GM12878 (cell line): ENCODE results near the gene SRSF3. TPM values are rescaled to one million over a fixed set of nuclear protein-coding genes. Genes with fewer than 3 reads are reported as not detected.

Source experiments
- ATAC-seq: fragments of 200-7000 bp; cut with Tn5 transposase; 3 replicates; pipeline ENCODE4 v1.9.1; 2020; ENCODE audit warnings: mild to moderate bottlenecking, moderate library complexity
- BruUV-seq: library from RNA; stranded (reverse); fragments of 400-500 nt; replicated peaks from 2 replicates; lab custom pipeline; 2021; lab: Mats Ljungman, UMichigan
- CTCF ChIA-PET: fragments of 300-600 bp; sonication (Branson Sonifier 250); formaldehyde crosslinking; extraction: SDS; loops from one replicate; lab custom pipeline; 2021; ENCODE audit warnings: inconsistent platforms; lab: Yijun Ruan, JAX
- POLR2A ChIA-PET: fragments of 350-600 bp; formaldehyde crosslinking; extraction: SDS; loops from one replicate; lab custom pipeline; 2021; ENCODE audit warnings: inconsistent platforms; lab: Charles Lee
- RAD21 ChIA-PET: fragments of 300-600 bp; sonication (Branson Sonifier 250); formaldehyde crosslinking; loops from one replicate; lab custom pipeline; 2023; ENCODE audit warnings: antibody characterized with exemption; ENCODE audit not compliant: unreplicated experiment; lab: Charles Lee
- SMC1A ChIA-PET: fragments of 300-600 bp; sonication (Branson Sonifier 250); formaldehyde crosslinking; loops from one replicate; lab custom pipeline; 2023; ENCODE audit not compliant: unreplicated experiment, uncharacterized antibody; lab: Charles Lee
- DNase-seq: peaks from one replicate; pipeline ENCODE4 v3.0.0-alpha.2; 2011; ENCODE audit warnings: low read depth, low spot score
- FAIRE-seq: peaks from 3 replicates; lab custom pipeline; 2011; peaks lifted over from hg19 to GRCh38; lab: Jason Lieb, UNC
- H2AFZ ChIP-seq: 2 replicates; pipeline ENCODE4 v1.6.0; 2011; ENCODE audit warnings: low read depth, low read length, control low read depth; ENCODE audit not compliant: control insufficient read depth
- H3K27ac ChIP-seq: 2 replicates; pipeline ENCODE4 v1.5.1; 2011; ENCODE audit warnings: control low read depth; ENCODE audit not compliant: control insufficient read depth, insufficient read depth
- H3K27me3 ChIP-seq, 2 experiments: replicated peaks in 1 of 2; 2 replicates each; pipeline versions ENCODE4 v1.6.0 to v1.6.1; 2011; ENCODE audit warnings: low read length in 1 of 2; ENCODE audit not compliant: control insufficient read depth in 2 of 2, insufficient read depth in 2 of 2
- H3K36me3 ChIP-seq, 2 experiments: 2 replicates each; pipeline ENCODE4 v1.5.1; 2011; ENCODE audit warnings: low read length in 1 of 2; ENCODE audit not compliant: control insufficient read depth in 2 of 2, insufficient read depth in 2 of 2
- H3K4me1 ChIP-seq: 2 replicates; pipeline ENCODE4 v1.6.1; 2011; ENCODE audit warnings: mild to moderate bottlenecking, low read length, moderate library complexity, mixed read lengths; ENCODE audit not compliant: control insufficient read depth, insufficient read depth
- H3K4me2 ChIP-seq: 2 replicates; pipeline ENCODE4 v1.6.0; 2011; ENCODE audit warnings: control low read depth; ENCODE audit not compliant: control insufficient read depth, insufficient read depth
- H3K4me3 ChIP-seq: fragments of 200-600 bp; sonication (generic); 2 replicates; pipeline ENCODE4 v1.5.1; 2016
- H3K79me2 ChIP-seq: 2 replicates; pipeline ENCODE4 v1.6.0; 2011; ENCODE audit warnings: low read length; ENCODE audit not compliant: control insufficient read depth, insufficient read depth
- H3K9ac ChIP-seq: 2 replicates; pipeline ENCODE4 v1.8.0; 2011; ENCODE audit warnings: low read length, control low read depth, mixed read lengths; ENCODE audit not compliant: control insufficient read depth, insufficient read depth
- H3K9me3 ChIP-seq: replicated peaks from 3 replicates; pipeline ENCODE4 v1.5.1; 2011; ENCODE audit warnings: mild to moderate bottlenecking, low read length; ENCODE audit not compliant: control insufficient read depth, insufficient read depth
- H4K20me1 ChIP-seq: 2 replicates; pipeline ENCODE4 v1.6.0; 2011; ENCODE audit not compliant: control insufficient read depth, insufficient read depth
- BRCA1 ChIP-seq: IDR thresholded peaks from 2 replicates; pipeline ENCODE4 v1.6.1; 2011; ENCODE audit warnings: low read depth, low read length, improper control_type of control experiment
- CHD4 ChIP-seq: fragments of 200-600 bp; sonication (generic); IDR thresholded peaks from 2 replicates; pipeline ENCODE4 v1.6.1; 2016; ENCODE audit warnings: mild to moderate bottlenecking
- DPF2 ChIP-seq: fragments of 450-650 bp; IDR thresholded peaks from 2 replicates; pipeline ENCODE4 v1.6.1; 2017; ENCODE audit warnings: mild to moderate bottlenecking
- IKZF1 ChIP-seq: fragments of 450-650 bp; conservative IDR thresholded peaks from 2 replicates; pipeline ENCODE4 v1.6.1; 2017; ENCODE audit warnings: antibody characterized with exemption, mild to moderate bottlenecking
- MEF2A ChIP-seq: IDR thresholded peaks from 2 replicates; pipeline ENCODE4 v1.6.1; 2011; ENCODE audit warnings: low read depth, mild to moderate bottlenecking, low read length, moderate library complexity; ENCODE audit not compliant: insufficient read depth
- MTA2 ChIP-seq: fragments of 450-650 bp; IDR thresholded peaks from 2 replicates; pipeline ENCODE4 v1.6.1; 2016; ENCODE audit warnings: low read depth, mild to moderate bottlenecking, moderate library complexity
- MTA3 ChIP-seq: IDR thresholded peaks from 2 replicates; pipeline ENCODE4 v1.6.1; 2012; ENCODE audit warnings: low read length, inconsistent platforms, borderline replicate concordance
- NR2C1 ChIP-seq: fragments of 450-650 bp; IDR thresholded peaks from 2 replicates; pipeline ENCODE4 v1.6.1; 2017; ENCODE audit warnings: antibody characterized with exemption, mild to moderate bottlenecking, moderate library complexity
- NR2C2 ChIP-seq: IDR thresholded peaks from 2 replicates; pipeline ENCODE4 v1.6.1; 2011; ENCODE audit warnings: borderline replicate concordance, low read depth; ENCODE audit not compliant: control insufficient read depth, insufficient read length
- PAX8 ChIP-seq: fragments of 450-650 bp; IDR thresholded peaks from 2 replicates; pipeline ENCODE4 v1.6.1; 2017; ENCODE audit warnings: mild to moderate bottlenecking, moderate library complexity
- PML ChIP-seq: IDR thresholded peaks from 2 replicates; pipeline ENCODE4 v1.6.1; 2012; ENCODE audit warnings: low read length, inconsistent platforms
- RCOR1 ChIP-seq: conservative IDR thresholded peaks from 2 replicates; pipeline ENCODE4 v1.6.1; 2012; ENCODE audit warnings: low read depth, low read length, improper control_type of control experiment
- RUNX3 ChIP-seq: IDR thresholded peaks from 2 replicates; pipeline ENCODE4 v1.6.1; 2012; ENCODE audit warnings: low read length, inconsistent platforms
- TAF1 ChIP-seq: IDR thresholded peaks from 2 replicates; pipeline ENCODE4 v1.6.1; 2011; ENCODE audit warnings: mild to moderate bottlenecking, low read depth, low read length, borderline replicate concordance
- ZNF207 ChIP-seq: fragments of 450-650 bp; IDR thresholded peaks from 2 replicates; pipeline ENCODE4 v1.6.1; 2014; ENCODE audit warnings: antibody characterized with exemption, mild to moderate bottlenecking, borderline replicate concordance
- WGBS: methylation state at CpG from one replicate; pipeline ENCODE4 v1.1.6; 2016; ENCODE audit warnings: low lambda C conversion rate; ENCODE audit not compliant: insufficient replicate concordance, insufficient coverage; ENCODE audit errors: missing lambda C conversion rate; 5-methylcytosine and 5-hydroxymethylcytosine counted together
- in situ Hi-C: fragments of 300-500 bp; cut with MboI; formaldehyde crosslinking; loops from 9 replicates; pipeline ENCODE4 v1.14.3; 2018; ENCODE audit warnings: mixed read lengths
- intact Hi-C: fragments of 100-400 bp; cut with micrococcal nuclease; formaldehyde crosslinking; loops from one replicate; pipeline ENCODE4 v1.14.2; 2022; ENCODE audit not compliant: unreplicated experiment
- polyA plus RNA-seq, 11 experiments: library from polyadenylated mRNA; depleted of rRNA in 4 of 11; unstranded in 6 of 11; stranded (reverse) in 5 of 11; fragments of >200 nt; fragmentation: Nextera tagmentation in 4 of 11; fragmentation: Illumina TruSeq in 1 of 11; extraction: Ambion mirVana in 4 of 11; extraction: Trizol in 1 of 11; gene quantifications; 1 replicate in 1 of 11; 2 replicates in 10 of 11; pipeline versions ENCODE4 v1.2.1 to v1.2.3, GENCODE V29; 2011 to 2016; ENCODE audit warnings: inconsistent platforms in 2 of 11, missing spikeins in 2 of 11, low read depth in 1 of 11
- total RNA-seq, 4 experiments: library from RNA; depleted of rRNA in 3 of 4; stranded (reverse); fragments of >200 nt in 3 of 4; fragmentation: Illumina TruSeq in 1 of 4; extraction: Trizol in 1 of 4; gene quantifications; 2 replicates each; pipeline versions ENCODE4 v1.2.1 to v1.2.3, GENCODE V29; 2013 to 2021

SRSF3 gene
- total and polyA plus RNA-seq, 10 of the 15 experiments (the other 5 are each of a cell fraction or from before 2014, with no cell fraction given): 195 to 1,377 (median 493) TPM

DNA sequence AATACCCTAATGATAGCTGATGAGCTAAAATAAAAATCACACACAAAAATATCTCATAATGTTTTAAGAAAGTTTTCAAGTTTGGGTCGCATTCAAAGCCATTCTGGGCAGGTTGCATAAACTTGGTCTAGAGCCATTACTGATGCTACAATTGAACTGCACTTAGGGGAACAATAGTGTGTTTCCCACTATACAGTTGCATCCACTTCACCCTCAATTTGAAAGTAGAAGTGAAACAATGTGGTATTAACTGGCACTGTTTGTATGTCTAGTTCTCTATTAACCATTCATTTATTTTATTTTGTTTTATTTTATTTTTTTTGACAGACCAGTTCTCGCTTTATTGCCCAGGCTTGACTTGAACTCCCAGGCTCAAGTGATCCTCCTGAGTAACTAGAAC is 23.9 kb upstream of the SRSF3 start:
- no peak for DNase-seq
- H3K27me3 ChIP-seq: no peaks in the 10 kb centered on the region
- no peaks in the 10 kb centered on the region for H3K36me3 ChIP-seq
- H3K4me1 ChIP-seq: no peaks in the 10 kb centered on the region
- H3K9ac ChIP-seq: no peak overlapping the region
- POLR2A ChIA-PET: interaction anchor here (2.5 kb wide), 1 partner anchor 10 kb away, joined by 7 read pairs; no protein-coding TSS in a partner anchor
- no peak overlapping the region for H3K4me3 ChIP-seq
- no peaks in the 10 kb centered on the region for H4K20me1 ChIP-seq
- H2AFZ ChIP-seq: no peak overlapping the region
- peak; percentile 88 for FAIRE-seq
- H3K9me3 ChIP-seq: no peaks in the 10 kb centered on the region
- 14% methylated on average over 2 of the region's 2 CpGs for WGBS
- H3K27ac ChIP-seq: no peak overlapping the region
- peak; percentile 94 for ATAC-seq
- SMC1A ChIA-PET: interaction anchor here (1.3 to 1.9 kb wide), 3 partner anchors 10 to 205 kb away, joined by 3 to 6 read pairs (median 4); no protein-coding TSS in a partner anchor
- no peak overlapping the region for H3K4me2 ChIP-seq
- H3K79me2 ChIP-seq: no peaks in the 10 kb centered on the region
- RAD21 ChIA-PET: interaction anchor here (2.0 kb wide), 1 partner anchor 9 kb away, joined by 7 read pairs; no protein-coding TSS in a partner anchor
- in situ Hi-C loops (no loop called here), intact Hi-C loops (no loop called here)
- BruUV-seq: no TSS peak
- TF ChIP-seq RUNX3 (0 out of 2 replicates have a peak, but pooled peaks have one; percentile 15), NR2C1 (no peak)
- CTCF ChIA-PET: interaction anchor here (0.6 kb wide), 1 partner anchor 274 kb away, joined by 4 read pairs; no protein-coding TSS in a partner anchor

- intact Hi-C loops: no loop called here
- DNase-seq (no peak), ATAC-seq (no peak), FAIRE-seq (no peak)
- WGBS: 75% methylated on average over 4 of the region's 4 CpGs
- H3K4me1 ChIP-seq: no peaks in the 10 kb centered on the region
- no peaks in the 10 kb centered on the region for H3K27me3 ChIP-seq
- H3K4me2 ChIP-seq: no peak overlapping the region
- BruUV-seq: no TSS peak
- H4K20me1 ChIP-seq: no peaks in the 10 kb centered on the region
- no peak overlapping the region for H3K27ac ChIP-seq
- no peak overlapping the region for H3K9ac ChIP-seq
- RAD21 ChIA-PET: interaction anchor here (2.0 kb wide), 1 partner anchor 8 kb away, joined by 7 read pairs; no protein-coding TSS in a partner anchor
- POLR2A ChIA-PET: interaction anchor here (0.7 kb wide), 1 partner anchor 369 kb away, joined by 5 read pairs; no protein-coding TSS in a partner anchor
- no peaks in the 10 kb centered on the region for H3K79me2 ChIP-seq
- H2AFZ ChIP-seq: no peak overlapping the region
- CTCF ChIA-PET: no interaction called here
- no peak overlapping the region for H3K4me3 ChIP-seq
- no peaks in the 10 kb centered on the region for H3K36me3 ChIP-seq
- SMC1A ChIA-PET: interaction anchor here (0.6 to 1.9 kb wide), 3 partner anchors 11 kb away, joined by 3 to 6 read pairs (median 3); no protein-coding TSS in a partner anchor
- no peaks in the 10 kb centered on the region for H3K9me3 ChIP-seq
- in situ Hi-C loops: no loop called here
- no peak for TF ChIP-seq MEF2A
- TF ChIP-seq ZNF207: no peak
- no peak for TF ChIP-seq BRCA1
- no peak for TF ChIP-seq MTA2
- TF ChIP-seq DPF2: no peak
- no peak for TF ChIP-seq NR2C2
- TF ChIP-seq TAF1: no peak
- TF ChIP-seq PML: no peak
- no peak for TF ChIP-seq PAX8
- TF ChIP-seq MTA3: no peak
- TF ChIP-seq IKZF1: no peak
- TF ChIP-seq CHD4: no peak
- no peak for TF ChIP-seq RCOR1
These were observed 22.8 kb upstream of the SRSF3 start for GRCh38 chr6:36571122-36572043.
